Smooth muscle cell (in vitro differentiated cells): ENCODE data around the gene HNRNPAB. TPM values are rescaled to one million over a fixed set of nuclear protein-coding genes. Genes with fewer than 3 reads are reported as not detected.

Source experiments
- DNase-seq: peaks from one replicate; lab custom pipeline; 2025; ENCODE audit not compliant: unreplicated experiment; lab: John Stamatoyannopoulos, UW
- H2AFZ ChIP-seq: fragments of 200-600 bp; sonication (generic); 2 replicates; pipeline ENCODE4 v1.6.0; 2016; ENCODE audit warnings: antibody characterized with exemption, low read depth, mild to moderate bottlenecking
- H3F3A ChIP-seq: fragments of 200-600 bp; sonication (generic); 2 replicates; pipeline ENCODE4 v1.6.0; 2017; ENCODE audit warnings: antibody characterized with exemption, low read depth
- H3K27ac ChIP-seq: fragments of 200-600 bp; sonication (generic); 2 replicates; pipeline ENCODE4 v1.5.1; 2016; ENCODE audit warnings: low read depth, mild to moderate bottlenecking
- H3K27me3 ChIP-seq: fragments of 200-600 bp; sonication (generic); 2 replicates; pipeline ENCODE4 v1.6.1; 2016; ENCODE audit warnings: low read depth, mild to moderate bottlenecking
- H3K36me3 ChIP-seq: fragments of 200-600 bp; sonication (generic); 2 replicates; pipeline ENCODE4 v1.5.1; 2016; ENCODE audit warnings: low read depth
- H3K4me1 ChIP-seq: fragments of 200-600 bp; sonication (generic); 2 replicates; pipeline ENCODE4 v1.5.1; 2016; ENCODE audit warnings: low read depth
- H3K4me2 ChIP-seq: fragments of 200-600 bp; sonication (generic); 2 replicates; pipeline ENCODE4 v1.6.0; 2016; ENCODE audit warnings: mild to moderate bottlenecking
- H3K4me3 ChIP-seq: fragments of 200-600 bp; sonication (generic); 2 replicates; pipeline ENCODE4 v1.5.1; 2016; ENCODE audit warnings: mild to moderate bottlenecking
- H3K79me2 ChIP-seq: fragments of 200-600 bp; sonication (generic); 2 replicates; pipeline ENCODE4 v1.6.0; 2016; ENCODE audit warnings: low read depth, mild to moderate bottlenecking
- H3K9ac ChIP-seq: fragments of 200-600 bp; sonication (generic); 2 replicates; pipeline ENCODE4 v1.6.0; 2016; ENCODE audit warnings: low read depth
- H3K9me3 ChIP-seq: fragments of 200-600 bp; sonication (generic); replicated peaks from 2 replicates; pipeline ENCODE4 v1.5.1; 2016; ENCODE audit warnings: low read depth
- H4K20me1 ChIP-seq: fragments of 200-600 bp; sonication (generic); 2 replicates; pipeline ENCODE4 v1.6.0; 2016; ENCODE audit warnings: low read depth
- CTCF ChIP-seq: fragments of 200-600 bp; sonication (generic); IDR thresholded peaks from 2 replicates; pipeline ENCODE4 v1.5.1; 2017; ENCODE audit warnings: borderline replicate concordance, mild to moderate bottlenecking, antibody characterized with exemption; ENCODE audit not compliant: insufficient read depth, poor library complexity, severe bottlenecking
- WGBS: methylation state at CpG from one replicate; pipeline ENCODE4 v1.1.7; 2016; ENCODE audit warnings: low lambda C conversion rate; 5-methylcytosine and 5-hydroxymethylcytosine counted together
- polyA plus RNA-seq: library from polyadenylated mRNA; unstranded; fragments of >200 nt; fragmentation: Nextera tagmentation; extraction: Ambion mirVana; gene quantifications from 2 replicates; pipeline ENCODE4 v1.2.1, GENCODE V29; 2016
- total RNA-seq: library from RNA; depleted of rRNA; stranded (reverse); fragments of >200 nt; gene quantifications from 2 replicates; pipeline ENCODE4 v1.2.3, GENCODE V29; 2014

Gene HNRNPAB
- total and polyA plus RNA-seq, 2 experiments from 2014 or later, result 79.3 to 170 TPM

- H3K4me2 ChIP-seq, result no peak overlapping the region
- no peak for TF ChIP-seq CTCF
- H3K9me3 ChIP-seq, result no peaks in the 10 kb centered on the region
- 54% methylated on average over 4 of the region's 4 CpGs for WGBS
- no peaks in the 10 kb centered on the region for H3K79me2 ChIP-seq
- H3K27ac ChIP-seq, result no peak overlapping the region
- H3K27me3 ChIP-seq, result no peaks in the 10 kb centered on the region
- no peaks in the 10 kb centered on the region for H4K20me1 ChIP-seq
- H3K9ac ChIP-seq, result no peak overlapping the region
- H3K4me1 ChIP-seq, result no peaks in the 10 kb centered on the region
- H3K36me3 ChIP-seq, result no peaks in the 10 kb centered on the region
- H3F3A ChIP-seq, result no peaks in the 10 kb centered on the region
- no peak overlapping the region for H2AFZ ChIP-seq
- no peak for DNase-seq
- H3K4me3 ChIP-seq, result no peak overlapping the region
These were observed 22.0 kb upstream of the HNRNPAB start for GRCh38 chr5:178182158-178182876.

- no peak overlapping the region for H3K4me3 ChIP-seq
- H3K4me1 ChIP-seq, result no peaks in the 10 kb centered on the region
- no peak for DNase-seq
- no peak overlapping the region for H3K27ac ChIP-seq
- no peak for TF ChIP-seq CTCF
- no peaks in the 10 kb centered on the region for H3K36me3 ChIP-seq
- H3K9me3 ChIP-seq, result no peaks in the 10 kb centered on the region
- no peak overlapping the region for H2AFZ ChIP-seq
- 81% methylated on average over 6 of the region's 6 CpGs for WGBS
- no peak overlapping the region for H3K9ac ChIP-seq
- H3F3A ChIP-seq, result no peaks in the 10 kb centered on the region
- H3K4me2 ChIP-seq, result no peak overlapping the region
- H3K79me2 ChIP-seq, result no peaks in the 10 kb centered on the region
- no peaks in the 10 kb centered on the region for H3K27me3 ChIP-seq
- no peaks in the 10 kb centered on the region for H4K20me1 ChIP-seq
These were observed 17.9 kb upstream of the HNRNPAB start for GRCh38 chr5:178186427-178186826.

GRCh38 chr5:178187014-178187413 is 17.3 kb upstream of the HNRNPAB start, which contains the start of gene GMCL2:
Gene GMCL2, minus strand, starts transcription at chr5:178187371. Its CDS starts 72 bp downstream, at chr5:178187299.
- Histone ChIP-seq H2AFZ (no peak within 1 kb of the TSS), H3K4me3 (no peak within 1 kb of the TSS)
- no peak for TF ChIP-seq CTCF

GRCh38 chr5:178189433-178189832 is 14.9 kb upstream of the HNRNPAB start:
- 46% methylated on average over 2 of the region's 2 CpGs for WGBS
- H3K27ac ChIP-seq, result no peak overlapping the region
- H4K20me1 ChIP-seq, result no peaks in the 10 kb centered on the region

More at GRCh38 chr5:178187014-178187413, 17.3 kb upstream of the HNRNPAB start, which contains the start of gene GMCL2:
- WGBS, result 98% methylated on average over 27 of the region's 27 CpGs
- no peak within 1 kb of the TSS for H3K4me2 ChIP-seq
- no peaks in the 10 kb centered on the region for H3K79me2 ChIP-seq
- no peaks in the 10 kb centered on the region for H3F3A ChIP-seq
- H3K27ac ChIP-seq, result no peak within 1 kb of the TSS
- DNase-seq, result no peak
- H3K9me3 ChIP-seq, result no peaks in the 10 kb centered on the region
- no peaks in the 10 kb centered on the region for H3K27me3 ChIP-seq
- no peaks in the 10 kb centered on the region for H3K36me3 ChIP-seq
- H4K20me1 ChIP-seq, result no peaks in the 10 kb centered on the region
- no peaks in the 10 kb centered on the region for H3K4me1 ChIP-seq
- H3K9ac ChIP-seq, result no peak within 1 kb of the TSS

More at GRCh38 chr5:178189433-178189832, 14.9 kb upstream of the HNRNPAB start:
- Histone ChIP-seq H3K36me3 (no peaks in the 10 kb centered on the region), H3K4me1 (no peaks in the 10 kb centered on the region), H3K9me3 (no peaks in the 10 kb centered on the region), H3K79me2 (no peaks in the 10 kb centered on the region), H3F3A (no peaks in the 10 kb centered on the region), H3K9ac (no peak overlapping the region), H3K4me2 (no peak overlapping the region), H3K27me3 (no peaks in the 10 kb centered on the region), H2AFZ (no peak overlapping the region), H3K4me3 (no peak overlapping the region)
- DNase-seq, result no peak
- no peak for TF ChIP-seq CTCF
